CD4-positive, alpha-beta T cell treated with Interferon gamma for 1 hour (primary cell): ENCODE data around the gene MSI2.
A peak's percentile ranks its signal among the peaks of the same experiment; 100 is the strongest.

Experiments
- DNase-seq: peaks from one replicate; pipeline ENCODE4 v3.0.0-alpha.2; 2020

Gene MSI2

DNA sequence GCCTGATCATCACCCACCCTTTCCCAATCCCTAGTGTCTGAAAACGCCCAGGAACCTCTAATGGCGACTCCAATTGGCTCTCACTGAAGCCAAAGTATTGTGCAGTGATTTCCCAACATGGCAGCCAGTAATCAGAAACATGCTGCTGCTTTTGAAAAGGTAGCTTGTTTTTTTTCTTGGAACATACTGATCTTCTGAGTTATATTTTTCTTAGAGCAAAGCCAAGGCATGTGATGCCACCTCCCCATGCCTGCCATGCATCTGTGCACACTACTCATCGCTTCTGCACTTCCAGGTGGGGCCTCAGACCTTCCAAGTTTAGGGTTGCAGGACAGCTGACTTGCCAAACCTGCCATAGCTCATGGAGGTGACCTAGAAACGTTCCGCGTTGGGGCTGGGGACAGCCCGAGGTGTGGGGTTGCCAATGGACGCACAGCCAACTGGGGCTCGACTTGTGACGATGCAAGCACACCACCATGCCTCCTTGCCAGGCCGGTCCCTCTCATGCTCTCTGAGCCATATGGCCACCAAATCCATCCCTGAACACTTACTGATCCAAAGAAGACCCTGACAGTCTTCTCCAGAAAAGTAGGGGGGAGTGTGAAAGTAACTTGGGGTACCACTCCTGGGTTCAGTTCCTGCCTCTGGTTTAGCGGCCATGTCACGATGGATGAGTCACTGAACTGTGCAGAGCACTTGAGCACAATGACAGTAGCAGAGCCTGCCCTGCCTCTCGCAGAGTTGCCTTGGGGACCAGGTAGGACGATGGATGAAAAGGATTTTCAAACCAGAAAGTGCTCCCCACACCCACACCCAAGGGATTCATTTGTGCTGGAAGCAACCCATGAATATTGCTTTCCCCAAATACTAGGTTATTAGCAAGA, 333.1 kb downstream of the MSI2 start:
- DNase-seq: no peak

DNA sequence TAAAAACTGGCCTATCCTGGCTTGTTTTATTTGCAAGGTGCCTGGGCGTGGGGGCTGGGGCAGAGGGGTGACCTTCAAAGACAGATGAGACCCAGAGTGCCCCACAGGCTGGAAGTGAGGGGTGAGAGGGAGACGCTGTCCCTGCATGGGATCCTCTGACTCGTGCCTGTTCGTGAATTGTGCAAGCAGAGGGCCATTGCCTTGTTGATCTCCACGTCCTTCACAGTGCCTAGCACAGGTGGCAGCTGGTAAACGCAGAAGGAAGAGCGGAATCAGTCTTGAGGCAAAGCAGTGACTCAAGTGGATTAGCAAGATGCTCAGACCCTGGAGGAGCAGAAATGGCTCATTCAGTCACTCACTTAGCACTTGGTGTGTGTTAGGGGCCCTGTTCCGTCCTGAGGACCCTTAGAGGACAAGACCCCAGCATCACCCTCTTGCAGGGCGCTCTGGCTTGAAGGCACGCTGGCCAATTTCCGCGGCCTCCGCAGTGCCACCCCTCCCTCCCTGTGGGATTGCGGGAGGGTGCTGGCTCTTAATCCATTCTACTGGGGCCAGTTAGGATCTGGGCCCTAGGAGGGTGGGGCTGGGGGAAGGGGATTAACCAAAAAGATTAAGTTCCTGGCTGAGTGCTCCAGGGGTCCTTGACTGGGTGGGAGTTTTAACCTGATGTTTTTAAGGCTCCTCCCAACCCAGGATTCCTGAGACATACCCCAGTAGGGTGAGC, 337.6 kb downstream of the MSI2 start:
- no peak for DNase-seq

DNA sequence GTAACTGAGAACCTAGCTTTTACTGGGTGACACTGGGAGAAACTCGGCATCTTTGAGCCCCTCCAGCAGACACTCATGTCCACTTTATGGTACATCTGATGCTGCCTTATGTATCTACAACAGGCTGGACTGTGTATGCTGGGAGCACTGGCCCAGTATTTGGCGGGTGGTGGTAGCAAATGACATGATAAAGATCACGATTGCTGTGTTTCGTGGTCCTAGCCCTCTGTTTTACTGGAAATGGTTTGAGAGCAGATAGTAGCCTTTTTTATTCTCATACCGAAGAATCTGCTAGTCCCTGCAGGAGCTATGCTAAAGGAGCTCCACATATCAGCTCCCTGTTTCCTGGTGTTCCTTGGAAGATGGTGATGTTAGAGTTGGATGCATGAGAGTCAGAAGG, 338.4 kb downstream of the MSI2 start:
- no peak for DNase-seq

DNA sequence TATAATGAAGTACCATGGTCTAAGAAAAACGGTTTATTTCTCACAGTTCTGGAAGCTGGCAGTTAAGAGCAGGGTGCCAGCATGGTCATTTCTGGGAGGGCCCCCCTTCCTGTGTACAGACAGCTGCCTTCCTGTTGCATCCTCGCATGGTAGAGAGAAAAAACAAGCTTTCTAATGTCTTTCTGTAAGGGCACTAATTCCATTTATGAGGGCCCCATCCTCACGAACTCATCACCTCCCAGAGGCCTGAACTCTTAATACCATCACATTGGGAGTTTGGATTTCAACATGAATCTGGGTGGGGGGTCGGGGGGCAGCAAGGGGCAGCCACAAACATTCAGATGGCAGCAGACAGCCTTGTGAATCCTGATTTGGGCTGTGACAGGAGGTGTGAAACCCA, 339.1 kb downstream of the MSI2 start:
- no peak for DNase-seq

DNA sequence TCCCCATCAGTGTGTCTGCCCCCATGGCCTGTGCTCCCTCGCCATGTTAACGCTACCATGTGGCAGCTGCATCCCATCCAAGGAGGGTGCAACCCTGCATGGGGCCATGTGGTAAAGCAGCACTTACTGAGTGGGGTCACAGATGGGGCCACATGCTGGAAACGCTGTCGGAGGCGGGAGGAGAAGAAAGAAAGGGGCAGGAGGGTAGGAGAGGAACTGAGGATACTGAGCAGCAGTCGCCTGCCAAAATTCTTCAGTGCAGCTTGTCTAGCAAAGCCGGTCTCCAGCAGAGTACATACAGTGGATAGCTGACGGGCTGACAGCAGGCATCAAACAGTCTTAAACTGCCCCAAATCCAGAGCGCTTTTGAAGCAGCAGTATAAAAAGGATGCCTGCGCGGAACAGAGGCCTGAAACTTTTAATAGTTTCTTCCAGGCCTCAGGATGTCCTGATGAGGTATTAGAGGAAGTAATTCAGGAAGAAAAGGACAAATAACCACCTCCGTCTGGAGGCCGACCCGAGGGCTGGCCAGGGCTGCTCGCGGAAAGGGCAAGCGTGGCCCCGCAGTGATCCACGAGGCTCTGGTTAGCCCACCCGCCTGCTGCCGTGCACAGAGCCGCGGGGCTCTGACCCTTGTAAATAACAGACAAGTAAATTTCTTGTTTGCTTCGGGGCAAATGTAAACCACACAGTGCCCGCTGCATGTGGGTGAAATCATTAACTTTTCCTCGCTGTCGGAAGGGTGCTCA, 339.8 kb downstream of the MSI2 start:
- no peak for DNase-seq

DNA sequence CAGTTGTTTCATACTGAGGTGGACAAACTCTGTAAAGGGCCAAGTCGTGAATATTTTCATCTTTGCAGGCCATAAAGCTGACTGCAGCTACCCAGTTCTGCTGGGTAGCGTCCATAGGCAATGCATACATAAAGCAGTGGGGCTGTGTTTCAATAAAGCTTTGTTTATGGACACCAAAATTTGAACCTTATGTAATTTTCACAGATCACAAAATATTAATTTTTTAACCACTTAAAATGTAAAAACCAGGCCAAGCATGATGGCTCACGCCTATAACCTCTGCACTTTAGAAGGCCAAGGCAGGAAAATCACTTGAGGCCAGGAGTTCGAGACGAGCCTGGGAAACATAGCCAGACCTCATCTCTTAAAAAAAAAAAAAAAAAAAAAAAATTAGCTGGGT, 340.8 kb downstream of the MSI2 start:
- no peak for DNase-seq

DNA sequence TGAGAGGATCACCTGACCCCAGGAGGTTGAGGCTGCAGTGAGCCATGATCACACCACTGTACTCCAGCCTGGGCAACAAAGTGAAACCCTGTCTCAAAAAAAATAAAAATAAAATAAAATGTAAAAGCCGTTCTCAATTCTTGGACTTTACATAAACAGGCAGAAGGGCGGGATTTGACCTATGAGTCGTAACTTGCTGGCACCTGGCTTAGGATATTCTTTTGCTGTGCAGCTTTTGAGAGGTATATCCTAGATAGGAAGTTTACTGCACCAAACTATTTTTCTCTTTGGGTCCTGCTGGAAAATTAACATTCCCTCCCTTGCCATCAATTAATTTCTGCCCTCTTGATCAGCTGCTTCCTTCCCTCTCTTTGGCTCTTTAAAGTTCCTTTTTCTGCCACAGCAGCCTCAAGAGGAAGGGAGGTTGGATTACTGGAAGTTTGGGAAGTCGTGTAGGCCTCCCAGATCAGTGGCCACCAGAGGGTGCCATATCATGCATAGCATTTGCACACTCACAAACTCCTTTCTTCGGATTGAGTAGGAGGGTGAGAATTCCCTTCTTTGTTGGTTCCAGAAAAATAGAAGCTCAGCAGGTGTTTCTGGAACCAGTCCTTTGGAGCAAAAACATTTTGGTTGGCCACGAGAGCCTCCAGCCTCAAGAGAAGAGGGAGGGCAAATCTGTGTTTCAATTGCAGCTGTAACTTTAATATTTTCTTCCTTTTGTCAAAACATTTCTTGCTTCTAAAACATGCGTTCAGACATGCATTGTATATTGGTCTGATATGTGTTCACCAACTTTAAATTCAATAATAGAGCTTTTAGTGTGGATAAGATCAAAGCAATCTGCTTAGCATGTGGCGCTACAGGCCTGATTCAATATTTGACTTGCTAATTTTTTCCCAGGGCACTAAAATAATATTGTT, 341.5 kb downstream of the MSI2 start:
- DNase-seq: no peak

DNA sequence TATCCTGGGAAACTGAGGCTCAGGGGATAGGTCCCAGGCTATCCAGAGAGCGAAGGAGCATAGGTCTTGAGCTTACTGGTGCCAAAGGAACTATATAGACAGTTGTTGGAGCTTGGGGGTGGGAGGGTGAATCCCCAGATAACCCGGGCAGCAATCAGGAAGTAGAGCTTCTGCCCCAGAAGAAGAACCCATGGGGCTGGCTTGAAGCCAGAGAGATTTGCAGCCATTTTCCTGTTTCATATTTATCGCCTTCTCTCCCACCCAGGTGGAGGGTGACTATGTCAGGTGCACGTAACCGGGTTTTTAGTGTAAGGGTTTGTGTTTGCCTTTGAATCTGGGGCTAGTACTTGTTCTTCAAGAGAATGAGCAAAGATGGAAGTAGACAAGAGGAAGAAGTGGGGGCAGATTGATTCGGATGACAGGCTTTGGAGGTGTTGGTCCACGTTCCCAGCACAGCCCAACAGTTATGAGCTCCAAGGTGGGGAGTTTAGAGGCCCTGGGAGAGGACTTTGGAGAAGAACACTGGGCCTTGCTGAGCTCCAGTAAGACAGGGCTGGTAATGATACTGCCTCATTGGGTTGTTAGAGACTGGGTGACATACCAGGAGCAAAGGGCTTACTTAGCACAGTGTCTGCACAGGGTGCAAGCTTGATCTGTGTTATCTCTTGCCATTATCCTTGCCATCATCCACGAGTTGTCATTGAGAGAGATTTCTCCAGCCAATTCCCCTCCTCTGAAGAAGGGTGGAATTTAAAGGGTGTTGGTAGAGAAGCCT, 343.1 kb downstream of the MSI2 start:
- DNase-seq: no peak

DNA sequence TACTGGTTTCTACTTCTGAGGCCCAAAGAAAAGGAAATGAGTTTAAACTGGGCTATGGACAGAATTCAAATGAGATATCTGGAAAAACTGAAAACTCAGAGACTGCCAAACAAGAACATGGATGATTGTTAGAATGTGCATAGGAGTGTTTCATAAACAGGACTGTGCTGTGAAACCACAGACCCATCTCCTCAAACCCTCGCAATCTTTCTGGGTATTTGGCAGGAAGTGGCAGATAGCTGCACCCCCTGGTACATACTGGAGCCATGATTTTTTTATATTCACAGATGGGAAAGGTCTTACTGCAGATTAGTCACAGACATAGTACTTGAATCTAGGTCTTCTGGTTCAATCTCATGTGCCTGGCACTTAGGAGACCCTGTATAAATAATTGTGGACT, 343.8 kb downstream of the MSI2 start:
- DNase-seq: peak; percentile 47

DNA sequence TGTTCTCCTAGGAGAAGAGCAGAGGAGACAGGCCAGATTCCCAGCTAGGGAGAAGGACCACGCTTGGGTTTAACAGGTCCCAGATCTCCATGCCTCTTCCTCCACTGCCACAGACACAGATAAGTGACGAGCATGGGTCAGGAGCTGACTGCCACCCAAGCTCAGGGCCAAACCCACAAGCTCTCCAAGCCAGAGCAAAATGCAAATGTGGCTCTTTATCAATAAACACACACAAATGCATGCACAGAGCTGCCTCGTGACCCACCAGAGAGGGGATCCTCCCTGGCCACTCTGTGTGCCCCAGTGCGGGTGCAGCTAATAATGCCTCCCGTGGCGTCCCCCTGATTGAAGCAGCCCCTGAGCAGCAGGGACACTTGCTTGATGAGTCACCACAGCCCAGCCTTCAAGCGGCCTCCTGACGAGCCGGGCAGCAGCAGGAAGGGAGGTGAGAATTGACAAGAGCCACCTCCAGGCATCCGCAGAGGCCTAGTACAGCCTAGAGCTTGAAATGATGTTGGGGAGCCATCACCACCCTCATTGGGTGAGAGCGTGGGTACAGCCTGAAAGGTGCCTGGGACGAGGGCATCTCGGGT, 344.9 kb downstream of the MSI2 start:
- no peak for DNase-seq

DNA sequence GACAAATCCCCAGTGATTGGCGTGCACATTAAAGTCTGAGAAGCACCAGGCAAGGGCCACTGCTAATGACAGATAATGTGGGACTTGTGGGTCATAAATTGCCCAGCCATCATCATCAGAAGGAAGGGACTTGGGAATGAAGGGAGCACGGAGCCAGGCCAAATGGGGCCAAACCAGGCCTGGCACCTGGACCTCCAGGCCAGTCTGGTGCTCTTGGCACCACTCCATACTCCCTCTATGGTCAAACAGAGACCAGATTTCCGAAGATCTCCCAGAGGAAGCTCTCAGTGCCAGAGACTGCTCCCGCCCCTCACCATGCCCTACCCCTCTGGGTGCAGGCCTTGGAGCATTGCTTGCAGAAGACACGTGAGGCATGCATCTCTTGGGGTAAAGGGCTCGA, 346.6 kb downstream of the MSI2 start:
- no peak for DNase-seq

DNA sequence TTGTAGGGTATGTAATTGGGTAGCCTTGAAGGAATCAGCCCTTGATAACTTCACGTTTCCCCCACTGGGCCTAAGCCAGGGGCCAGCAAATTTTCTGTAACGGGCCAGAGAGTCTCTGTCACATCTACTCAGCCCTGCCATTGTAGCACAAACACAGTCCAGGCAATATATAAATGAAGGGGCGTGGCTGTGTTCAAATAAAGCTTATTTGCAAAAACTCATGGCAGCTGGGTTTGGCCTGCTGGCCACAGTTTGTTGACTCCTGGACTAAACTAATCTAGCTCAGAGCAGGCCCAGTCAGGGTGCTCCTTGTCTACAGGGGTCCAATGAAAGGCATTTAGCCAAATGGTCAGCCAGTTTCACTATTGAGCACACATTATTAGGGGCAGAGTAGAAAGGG, 347.2 kb downstream of the MSI2 start:
- no peak for DNase-seq

DNA sequence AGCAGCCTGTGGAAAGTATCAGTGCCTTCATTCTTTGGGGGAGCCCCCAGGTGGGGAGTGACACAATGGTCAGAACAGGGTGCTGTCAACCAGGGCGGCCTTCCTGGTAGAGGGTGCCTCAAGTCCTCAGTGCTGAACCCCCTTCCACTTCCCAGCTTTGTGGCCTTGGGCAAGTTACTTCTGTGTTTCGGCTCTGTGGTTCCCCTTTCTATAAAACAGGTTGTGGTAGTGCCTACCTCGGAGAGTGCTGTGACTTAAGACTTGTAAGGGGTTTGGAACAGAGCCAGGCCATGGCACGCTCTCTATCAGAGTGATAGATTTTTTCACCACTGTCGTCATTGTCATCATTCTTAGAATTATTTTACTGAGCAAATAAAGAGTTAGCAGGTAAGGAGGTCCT, 347.7 kb downstream of the MSI2 start:
- DNase-seq: peak; percentile 76

DNA sequence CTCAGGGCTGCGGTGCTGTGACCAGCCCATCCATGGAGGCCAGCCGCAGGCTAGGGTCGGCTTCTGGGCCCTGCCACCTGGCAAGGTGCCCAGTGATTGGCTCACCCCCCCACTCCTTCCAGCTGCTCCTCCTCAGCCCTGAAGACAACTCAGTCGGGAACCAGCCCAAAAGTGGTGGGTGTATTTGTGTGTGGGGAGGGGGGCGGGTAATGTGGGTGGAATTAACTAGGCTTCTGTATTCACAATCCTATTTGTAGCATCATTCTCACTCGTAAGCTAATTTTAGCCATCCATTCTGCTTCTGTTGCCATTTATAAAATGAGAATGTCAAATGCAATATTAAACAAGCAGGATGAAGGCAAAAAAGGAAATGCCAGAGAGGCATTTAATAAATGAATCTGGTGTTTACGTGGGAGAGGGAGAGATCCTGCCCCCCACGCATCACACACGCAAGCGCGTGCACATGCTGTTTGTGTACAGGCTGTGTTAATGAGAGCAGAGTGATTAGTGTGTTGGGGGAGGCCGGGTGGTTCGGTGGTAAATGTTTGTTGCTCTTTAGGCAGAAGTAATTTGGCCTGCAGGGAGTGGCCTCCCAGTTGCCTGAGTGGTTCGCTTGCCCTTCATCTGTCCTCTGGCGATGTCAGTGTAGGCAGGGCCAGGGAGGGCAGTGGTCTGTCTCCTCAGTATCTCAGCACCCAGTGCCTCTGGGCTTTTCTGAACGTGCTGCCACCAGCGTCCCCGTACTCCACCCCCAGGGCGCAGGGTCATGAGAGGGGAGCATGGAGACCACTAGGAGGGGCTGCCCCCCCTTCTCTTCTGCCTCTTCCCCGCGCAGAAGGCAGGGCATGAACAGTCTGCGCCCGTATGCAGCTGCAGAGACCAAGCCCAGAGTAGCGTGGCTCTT, 348.7 kb downstream of the MSI2 start:
- DNase-seq: peak; percentile 61

DNA sequence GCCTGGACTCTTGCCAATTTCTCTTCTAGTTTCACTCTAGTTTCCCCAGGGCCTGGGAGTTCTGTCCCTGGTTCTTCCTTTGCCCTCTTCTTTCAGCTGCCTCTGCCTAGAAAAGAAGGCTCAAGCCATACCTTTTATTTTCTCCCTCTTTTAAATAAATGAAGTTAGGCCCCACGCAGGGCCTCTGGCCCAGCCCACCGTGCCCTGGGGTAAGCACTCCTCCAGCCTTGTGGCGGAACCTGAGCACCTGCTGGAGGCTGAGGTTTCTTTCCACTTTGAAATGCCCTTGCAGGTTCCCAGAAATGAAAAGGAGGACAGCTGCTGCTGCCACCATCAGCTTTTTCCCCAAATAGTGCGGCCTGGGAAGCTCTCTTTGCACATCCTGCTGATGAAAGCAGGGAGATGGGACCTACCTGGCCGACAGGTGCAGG, 349.4 kb downstream of the MSI2 start:
- DNase-seq: no peak

DNA sequence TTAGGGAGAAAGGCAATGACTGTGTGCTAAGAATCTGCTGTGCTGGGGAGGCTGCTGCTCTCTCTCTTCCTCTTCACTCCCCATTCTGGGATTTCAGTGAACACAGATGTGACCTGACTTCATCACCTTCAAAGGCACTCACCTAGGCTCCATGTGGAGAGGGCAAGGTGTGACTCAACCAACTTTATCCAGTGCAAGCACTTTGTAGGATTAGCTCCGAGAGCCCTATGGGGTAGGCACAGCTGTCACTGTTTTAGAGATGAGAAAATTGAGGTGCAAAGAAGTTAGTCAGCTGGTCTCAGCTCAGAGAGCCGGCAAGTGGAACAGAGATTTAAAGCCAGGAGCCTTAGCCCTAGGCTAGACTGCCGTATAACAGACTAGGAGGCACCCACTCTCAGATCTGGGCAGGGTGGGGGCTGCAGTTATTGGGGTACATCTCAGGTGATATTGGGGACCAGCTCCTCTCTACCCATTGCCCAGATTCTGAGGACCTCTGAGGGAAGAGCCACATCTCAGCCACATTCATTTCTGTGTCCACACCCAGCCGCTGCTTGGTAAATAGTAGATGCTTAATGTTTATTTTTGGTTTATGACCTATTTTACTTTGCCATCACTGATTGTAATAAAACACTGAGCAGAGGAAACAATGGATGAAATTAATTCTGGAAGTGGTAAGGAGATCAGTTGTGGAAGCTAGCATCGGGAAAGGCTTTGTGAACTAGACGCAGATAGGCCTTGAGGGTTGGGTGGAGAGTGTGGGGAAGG, 350.0 kb downstream of the MSI2 start:
- no peak for DNase-seq

DNA sequence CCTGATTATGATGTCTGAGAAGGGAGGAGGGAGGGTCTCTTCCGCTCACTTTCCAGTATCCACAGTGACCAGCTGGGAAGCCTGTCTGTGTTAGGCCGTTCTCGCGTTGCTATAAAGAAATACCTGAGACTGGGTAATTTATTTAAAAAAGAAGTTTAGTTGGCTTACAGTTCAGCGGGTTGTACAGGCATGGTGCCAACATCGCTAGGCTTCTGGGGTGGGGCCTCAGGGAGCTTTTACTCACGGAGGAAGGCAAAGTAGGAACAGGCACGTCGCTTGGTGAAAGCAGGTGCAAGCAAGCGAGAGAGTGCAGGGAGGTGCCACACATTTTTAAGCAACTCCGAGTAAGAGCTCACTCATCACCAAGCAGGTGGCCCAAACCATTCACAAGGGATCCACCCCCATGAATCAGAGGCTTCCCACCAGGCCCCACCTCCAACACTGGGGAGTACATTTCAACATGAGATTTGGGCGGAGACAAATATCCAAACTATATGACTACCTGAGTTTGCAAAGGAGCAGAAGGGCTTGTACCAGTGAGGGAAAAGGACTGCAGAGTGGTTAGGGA, 351.3 kb downstream of the MSI2 start:
- no peak for DNase-seq

DNA sequence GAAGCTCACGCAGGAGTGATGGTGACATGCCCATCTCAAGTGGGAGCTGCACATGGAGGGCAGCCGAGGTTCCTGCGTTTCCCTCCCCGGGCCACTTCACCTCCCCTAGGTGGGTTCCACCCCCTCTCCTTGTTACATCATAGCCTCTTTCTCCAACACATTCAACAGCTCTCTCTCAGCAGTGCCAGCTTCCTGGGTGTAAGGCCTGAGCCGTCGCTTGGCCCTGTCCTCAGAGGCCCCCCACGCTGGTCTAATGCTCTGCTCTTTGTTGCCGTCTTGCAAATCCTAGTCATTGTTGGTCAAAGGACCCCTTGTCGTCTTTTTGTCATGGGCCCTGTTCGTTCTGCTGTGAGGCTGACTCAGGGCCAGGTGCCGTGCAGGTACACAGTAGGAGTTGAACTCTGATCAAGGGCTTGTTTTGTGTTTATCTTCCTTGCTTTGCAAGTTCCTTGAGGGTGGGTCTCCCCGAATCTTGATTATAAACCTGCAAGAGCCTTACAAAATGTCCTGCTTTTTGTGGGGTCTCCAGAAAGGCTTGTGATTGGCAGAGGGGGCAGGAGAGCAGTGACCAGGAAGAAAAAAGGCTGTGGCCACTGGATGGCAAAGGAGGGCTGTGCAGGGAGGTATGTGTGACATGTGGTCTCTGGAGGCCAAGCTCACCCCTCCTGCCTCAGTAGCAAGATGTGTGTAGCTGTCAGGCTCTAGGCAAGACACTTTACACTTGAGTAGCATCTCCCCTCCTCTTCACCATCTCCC, 352.2 kb downstream of the MSI2 start:
- DNase-seq: no peak
